GM21367 (cell line): ENCODE results near the gene UGT1A10.
"Not testable (repeated sequence)": the region's sequence is repeated elsewhere in the genome, so short reads cannot be mapped to it uniquely, and the experiment has no call there.

Source experiments
- ATAC-seq: cut with Tn5 transposase; IDR thresholded peaks from one replicate; pipeline ENCODE4 v1.9.1; 2021; ENCODE audit not compliant: unreplicated experiment

Gene UGT1A10

DNA sequence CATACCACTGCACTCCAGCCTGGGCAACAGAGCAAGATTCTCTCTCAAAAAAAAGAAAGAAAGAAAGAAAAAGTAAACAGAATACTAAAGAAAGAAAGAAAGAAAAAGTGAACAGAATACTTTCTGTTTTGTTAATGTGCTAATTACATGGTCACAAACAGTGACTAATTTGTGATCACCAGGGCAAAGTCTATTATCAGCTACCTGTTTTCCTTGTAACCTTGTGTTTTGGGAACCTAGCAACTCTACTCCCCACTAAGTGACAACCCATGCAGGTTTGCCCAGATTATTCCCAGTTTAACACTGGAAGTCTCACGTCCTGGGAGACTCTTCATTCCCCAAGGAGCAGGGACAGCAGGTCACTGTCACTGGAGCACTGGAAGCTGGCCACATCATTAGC, 18.8 kb downstream of the UGT1A10 start:
- no peak for ATAC-seq

GRCh38 chr2:233655943-233656342, 19.7 kb downstream of the UGT1A10 start:
- ATAC-seq: not testable (repeated sequence)

- ATAC-seq: no peak
Measured at GRCh38 chr2:233656443-233656842, 20.2 kb downstream of the UGT1A10 start.

- ATAC-seq: no peak
Measured at GRCh38 chr2:233658610-233659009, 22.4 kb downstream of the UGT1A10 start.

DNA sequence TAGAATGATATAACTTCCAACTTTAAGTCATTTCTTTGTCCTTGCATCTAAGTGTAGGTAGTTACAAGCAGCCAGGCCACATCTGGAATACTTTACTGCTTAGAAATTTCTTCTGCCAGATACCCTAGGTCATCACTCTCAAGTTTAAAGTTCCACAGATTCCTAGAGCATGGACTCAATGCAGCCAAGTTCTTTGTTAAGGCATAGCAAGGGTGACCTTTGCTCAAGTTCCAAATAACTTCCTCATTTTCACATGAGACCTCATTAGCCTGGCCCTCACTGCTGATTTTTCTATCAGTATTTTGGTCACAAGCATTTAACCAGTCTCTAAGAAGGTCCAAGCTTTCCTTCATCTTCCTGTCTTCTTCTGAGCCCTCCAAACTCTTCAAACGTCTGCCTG, 27.7 kb downstream of the UGT1A10 start:
- ATAC-seq: no peak

GRCh38 chr2:233668605-233669260, 32.5 kb downstream of the UGT1A10 start:
- no peak for ATAC-seq

- ATAC-seq: no peak
Measured at GRCh38 chr2:233671290-233672161, 35.3 kb downstream of the UGT1A10 start, which contains the start of gene UGT1A9. UGT1A9 (plus strand) TSS chr2:233671898; CDS start chr2:233671935, 37 bp downstream.

DNA sequence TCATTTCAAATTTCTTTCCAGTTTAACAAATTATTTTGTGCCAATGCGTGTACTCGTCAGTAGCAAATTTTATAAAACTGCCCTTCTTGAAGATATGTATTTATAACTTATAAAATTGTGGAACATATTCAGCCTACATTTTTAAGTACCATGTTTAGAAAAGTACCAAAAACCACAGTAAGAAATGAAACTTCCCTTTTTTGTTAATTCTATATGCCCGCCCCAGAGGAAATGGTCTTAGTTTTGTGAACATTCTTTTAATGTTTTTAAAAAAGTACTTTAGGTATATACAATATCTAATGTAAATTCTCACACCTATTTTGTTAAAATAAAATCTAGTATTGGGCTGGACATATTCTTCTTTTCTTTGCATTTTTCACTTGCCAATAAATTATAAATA, 36.6 kb downstream of the UGT1A10 start:
- no peak for ATAC-seq

- no peak for ATAC-seq
Measured at GRCh38 chr2:233673896-233674295, 37.6 kb downstream of the UGT1A10 start.

DNA sequence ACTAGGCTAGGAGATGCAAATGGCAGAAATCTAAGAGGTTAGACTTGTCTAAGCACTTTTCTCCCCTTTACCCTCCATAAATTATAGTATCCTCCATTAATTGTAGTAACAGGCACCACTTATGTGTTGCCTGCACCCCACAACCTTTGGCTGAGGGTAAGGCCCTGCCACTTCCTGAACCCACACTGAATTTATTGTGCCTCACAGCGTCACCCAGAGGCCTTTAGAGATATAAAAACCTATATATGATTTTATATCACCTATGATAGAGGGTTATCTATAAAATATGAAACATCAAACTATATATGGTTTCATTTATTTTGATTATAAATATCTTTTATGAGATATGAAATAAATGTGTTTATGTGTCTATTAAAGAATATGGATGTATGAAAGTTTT, 38.1 kb downstream of the UGT1A10 start:
- ATAC-seq: no peak

DNA sequence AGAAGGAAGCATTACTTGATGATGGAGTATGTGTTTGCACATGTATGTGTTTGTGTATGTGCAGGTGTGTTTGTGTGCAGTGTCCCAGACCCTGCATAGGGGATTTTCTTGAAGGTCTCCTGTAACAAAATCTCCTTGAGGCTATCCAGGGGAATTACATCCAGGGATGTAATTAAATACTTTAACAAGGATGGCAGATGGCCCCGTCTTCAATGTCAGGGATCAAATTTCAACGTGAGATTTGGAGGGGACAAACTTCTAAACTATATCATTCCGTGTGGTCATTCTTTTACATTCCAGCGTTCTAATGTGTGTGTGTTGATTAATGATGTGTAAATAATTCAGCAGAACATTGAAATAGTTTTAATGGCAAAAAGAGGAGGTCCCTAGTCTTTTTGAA, 38.7 kb downstream of the UGT1A10 start:
- no peak for ATAC-seq

DNA sequence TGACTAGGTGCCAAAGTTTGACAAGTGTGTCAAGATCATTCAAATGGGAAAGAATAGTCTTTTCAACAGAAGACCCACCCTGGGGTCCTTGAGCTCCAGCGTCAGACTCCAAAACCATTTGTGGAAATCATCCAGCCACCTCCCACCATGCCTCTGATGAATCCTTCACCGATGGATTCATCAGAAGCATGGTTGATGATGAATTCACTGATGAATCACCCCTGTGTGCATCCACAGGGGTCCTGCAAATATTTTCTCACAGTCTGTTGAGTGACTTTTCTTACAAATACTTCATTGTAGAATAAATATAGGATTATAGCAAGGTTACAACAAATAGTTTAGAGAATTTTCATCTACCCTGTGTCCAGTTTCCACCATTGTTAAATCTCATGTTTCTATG, 39.8 kb downstream of the UGT1A10 start:
- no peak for ATAC-seq

DNA sequence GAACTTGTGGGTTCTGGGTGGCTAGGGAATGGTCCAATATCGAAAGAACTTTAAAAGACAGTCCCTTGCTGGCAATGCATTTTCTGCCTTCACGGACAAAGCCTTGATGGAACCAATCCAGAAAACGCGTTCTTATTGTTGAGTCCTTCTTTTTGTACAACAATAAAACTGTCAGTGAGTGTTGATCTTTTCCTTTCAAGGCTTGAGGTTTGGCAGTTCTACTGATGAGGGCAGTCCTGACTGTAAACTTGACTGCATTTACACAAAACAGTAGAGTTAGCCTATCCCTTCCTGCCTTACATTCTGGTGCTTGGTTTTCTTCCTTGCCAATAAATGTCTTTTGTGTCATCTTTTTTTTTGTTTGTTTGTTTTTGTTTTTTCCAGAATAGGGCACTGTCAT, 42.9 kb downstream of the UGT1A10 start:
- ATAC-seq: no peak

DNA sequence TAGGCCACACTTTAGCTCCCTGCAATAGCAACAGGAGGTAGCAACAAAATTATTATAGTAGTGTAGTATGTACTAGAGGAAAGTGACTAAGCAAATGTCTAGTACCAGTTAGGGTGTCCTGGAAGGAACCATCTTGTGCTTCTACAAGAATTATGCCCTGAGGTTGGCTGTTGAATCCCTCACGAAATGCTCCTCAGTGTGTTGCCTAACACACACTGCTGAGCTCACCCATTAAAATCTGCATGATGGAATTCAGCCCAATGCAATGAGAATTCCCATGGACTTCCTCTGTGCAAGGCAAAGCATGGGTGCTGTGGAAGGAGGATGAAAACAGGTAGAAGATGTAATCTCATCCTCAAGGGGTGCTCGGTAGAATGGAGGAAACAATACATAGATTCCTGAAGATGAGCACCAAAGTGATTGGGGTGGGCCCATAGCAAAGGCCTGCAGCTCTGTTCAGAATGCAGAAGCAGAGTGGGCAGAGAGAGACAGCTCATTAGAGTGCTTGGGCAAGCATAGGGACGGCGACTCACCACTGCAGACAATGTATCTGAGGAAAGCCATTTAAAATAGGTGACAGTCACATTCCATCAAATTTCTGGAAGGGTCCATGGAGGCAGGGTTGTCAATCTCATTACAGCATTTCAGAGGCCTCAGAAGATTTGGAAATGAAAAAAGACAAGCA, 44.3 kb downstream of the UGT1A10 start:
- ATAC-seq: no peak

GRCh38 chr2:233681521-233682099, 45.4 kb downstream of the UGT1A10 start, which contains the start of gene UGT1A7:
UGT1A7 (plus strand) TSS chr2:233681901; CDS start chr2:233681938, 37 bp downstream.
- no peak for ATAC-seq

GRCh38 chr2:233684640-233685039, 48.4 kb downstream of the UGT1A10 start:
- no peak for ATAC-seq

GRCh38 chr2:233686928-233687327, 50.7 kb downstream of the UGT1A10 start:
- no peak for ATAC-seq

GRCh38 chr2:233688341-233688740, 52.1 kb downstream of the UGT1A10 start:
- no peak for ATAC-seq

DNA sequence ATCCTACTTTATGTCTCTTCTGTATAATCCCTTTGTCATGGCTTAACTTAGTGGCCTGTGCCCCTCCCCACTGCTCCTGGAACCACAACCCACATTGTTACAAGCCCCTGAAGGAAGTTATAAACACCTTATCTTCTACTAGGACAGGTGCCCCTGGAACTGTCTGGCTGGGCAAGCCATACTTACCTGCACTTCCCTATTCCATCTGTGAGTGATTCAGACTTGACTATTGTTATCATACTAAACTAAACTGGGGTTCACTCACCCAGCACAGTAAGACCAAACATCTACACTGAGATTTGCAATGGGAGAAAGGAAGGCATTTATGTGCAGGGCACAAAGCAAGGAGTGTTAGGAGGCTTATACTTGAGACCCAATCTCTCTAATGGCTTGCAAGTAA, 52.8 kb downstream of the UGT1A10 start:
- no peak for ATAC-seq

GRCh38 chr2:233689501-233689900, 53.3 kb downstream of the UGT1A10 start:
- ATAC-seq: no peak

GRCh38 chr2:233690444-233690843, 54.2 kb downstream of the UGT1A10 start:
- ATAC-seq: no peak
